Activated CD8-positive, alpha-beta memory T cell treated with anti-CD3 and anti-CD28 coated beads, Interleukin-2, amount 50 U/mL, for 48 hours (primary cell): ENCODE results near the gene ACBD6.

Source experiments
- DNase-seq: peaks from one replicate; pipeline ENCODE4 v3.0.0-alpha.2; 2020

ACBD6 gene

DNA sequence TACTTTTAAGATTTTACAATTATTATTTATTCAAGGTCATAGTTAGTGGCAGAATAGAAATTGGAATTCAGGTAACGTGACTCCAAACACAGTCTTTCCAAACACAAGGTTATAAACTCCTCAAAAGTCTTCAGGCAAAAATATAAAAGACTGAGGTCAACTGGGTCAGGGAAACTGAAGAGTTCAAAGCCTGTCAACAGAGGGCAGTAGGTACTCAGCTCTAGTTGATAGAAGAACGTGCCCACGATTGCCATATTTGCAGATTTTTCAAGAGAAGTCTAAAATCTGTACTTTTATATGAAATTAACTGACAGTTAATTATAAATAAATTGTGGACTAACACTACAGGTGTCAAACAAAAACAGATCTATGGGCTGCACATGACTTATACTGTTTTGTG is 137.3 kb downstream of the ACBD6 start:
- no peak for DNase-seq

- DNase-seq, result no peak
Measured at GRCh38 chr1:180363246-180363995, 139.0 kb downstream of the ACBD6 start.

DNA sequence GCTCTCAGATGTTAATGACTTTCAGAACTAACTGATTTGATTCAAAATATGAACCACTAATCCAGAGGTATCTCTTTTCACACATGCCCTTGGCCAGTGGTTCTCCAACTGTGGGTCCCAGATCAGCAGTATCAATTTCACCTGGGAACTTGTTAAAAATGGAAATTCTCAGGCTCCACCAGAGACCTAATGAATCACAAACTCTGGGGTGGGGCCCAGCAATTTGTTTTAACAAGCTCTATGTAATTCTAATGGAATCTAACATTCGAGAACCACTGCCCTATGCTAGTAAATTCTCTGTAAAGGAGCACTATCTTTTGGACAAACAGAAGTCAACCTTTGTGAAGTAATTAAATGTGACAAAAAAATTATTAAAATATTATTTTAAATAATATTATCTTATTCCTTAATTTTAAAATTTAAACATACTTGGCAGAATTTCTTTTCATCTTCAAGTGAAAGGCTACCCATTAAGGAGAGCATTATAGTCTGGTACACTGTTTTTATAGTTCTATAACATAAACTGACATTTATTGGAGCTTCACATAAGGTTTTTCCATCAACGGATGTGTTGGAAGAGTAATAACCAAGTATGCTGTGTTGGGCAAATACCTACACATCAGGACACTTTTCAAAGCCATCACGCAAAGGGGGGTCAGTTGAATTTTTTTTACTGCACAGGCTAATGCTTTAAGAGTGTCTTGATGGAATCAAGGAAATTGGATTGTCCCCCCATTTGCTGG is 141.9 kb downstream of the ACBD6 start:
- DNase-seq, result no peak

DNA sequence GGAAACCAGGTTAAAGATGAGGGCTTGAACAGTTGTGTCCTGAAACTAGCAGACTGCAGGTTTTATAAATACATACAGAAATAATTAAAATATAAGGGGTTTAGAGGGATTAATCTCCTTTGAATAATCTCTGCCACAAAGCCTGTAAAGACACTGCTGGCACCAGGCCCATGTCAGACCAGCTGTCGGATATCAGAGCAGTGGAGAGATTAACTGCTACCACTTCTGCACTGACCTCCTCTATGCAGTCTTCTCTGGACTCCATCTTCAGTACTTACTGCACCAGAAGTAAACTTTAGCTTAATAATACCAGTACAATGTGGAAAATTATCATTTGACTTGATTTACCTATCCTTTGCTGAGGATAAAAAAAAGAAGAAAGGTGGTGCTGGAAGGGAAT is 143.7 kb downstream of the ACBD6 start:
- DNase-seq, result no peak

DNA sequence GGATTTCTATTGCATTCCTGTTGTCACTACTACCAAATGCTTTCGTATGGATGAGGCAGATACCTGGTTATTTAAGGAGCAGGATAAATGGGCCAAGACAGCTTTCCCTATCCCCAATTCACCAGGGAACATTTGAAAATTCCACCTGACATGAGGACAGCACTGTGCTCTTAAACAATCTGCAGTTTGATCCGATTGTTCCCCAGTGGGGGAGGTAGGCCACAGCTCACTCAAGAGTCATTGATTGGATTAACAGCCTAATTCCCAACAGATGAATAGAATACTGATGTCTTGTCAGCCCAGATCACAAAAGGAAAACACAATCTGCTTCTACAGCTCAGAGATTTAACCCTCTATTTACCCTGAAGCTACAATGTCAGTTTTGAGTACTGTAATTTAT is 148.4 kb downstream of the ACBD6 start:
- no peak for DNase-seq

DNA sequence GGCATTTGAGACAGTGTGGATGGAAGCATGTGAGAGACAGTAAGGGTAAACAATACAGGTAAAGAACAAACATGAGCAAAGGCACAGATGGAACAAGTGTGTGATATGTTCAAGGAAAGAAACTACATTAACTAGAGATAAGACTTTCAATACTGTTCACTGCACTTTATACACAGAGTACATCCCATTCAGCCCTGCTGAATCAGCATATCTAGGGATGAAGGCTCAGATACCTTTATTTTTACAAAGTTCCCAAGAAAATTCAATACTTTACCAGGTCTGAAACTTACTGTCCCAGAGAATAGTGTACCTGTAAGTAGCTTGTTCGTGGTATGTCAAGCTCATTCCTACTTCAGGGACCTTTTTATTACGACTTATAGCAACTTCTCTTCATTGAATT is 149.8 kb downstream of the ACBD6 start:
- no peak for DNase-seq

DNA sequence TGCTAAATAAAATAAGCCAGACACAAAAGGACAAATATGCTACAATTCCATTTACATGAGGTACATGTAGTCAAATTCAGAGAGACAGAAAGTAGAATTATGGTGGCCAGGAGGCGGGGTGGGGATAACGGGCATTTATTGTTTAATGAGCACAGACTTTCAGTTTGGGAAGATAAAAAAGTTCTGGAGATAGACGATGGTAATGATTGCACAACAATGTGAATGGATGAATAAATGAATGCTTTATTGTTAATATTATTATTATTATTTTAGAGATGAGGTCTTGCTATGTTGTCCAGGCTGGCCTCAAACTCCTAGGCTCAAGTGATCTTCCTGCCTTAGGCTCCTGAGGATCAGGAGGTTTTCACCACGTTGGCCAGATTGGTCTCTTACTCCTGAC is 150.4 kb downstream of the ACBD6 start:
- DNase-seq, result no peak

DNA sequence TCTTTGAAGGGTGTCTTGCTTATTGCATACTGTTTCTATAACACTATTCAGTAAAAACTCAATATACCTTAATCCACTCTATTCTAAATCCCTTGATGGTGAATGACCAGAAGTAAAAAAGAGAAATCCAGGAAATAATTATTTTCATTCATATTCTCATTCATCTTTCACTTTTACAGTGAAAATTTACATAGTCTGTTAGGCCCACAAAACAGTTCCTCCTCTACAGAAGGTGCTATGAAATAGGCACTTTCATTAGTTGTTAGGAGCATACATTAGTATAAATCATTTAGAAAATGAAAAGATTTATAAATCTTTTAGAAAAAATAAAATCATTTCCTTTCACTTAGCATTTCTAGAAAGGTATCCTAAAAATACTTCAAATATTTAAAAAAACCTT is 157.2 kb downstream of the ACBD6 start:
- DNase-seq, result no peak

DNA sequence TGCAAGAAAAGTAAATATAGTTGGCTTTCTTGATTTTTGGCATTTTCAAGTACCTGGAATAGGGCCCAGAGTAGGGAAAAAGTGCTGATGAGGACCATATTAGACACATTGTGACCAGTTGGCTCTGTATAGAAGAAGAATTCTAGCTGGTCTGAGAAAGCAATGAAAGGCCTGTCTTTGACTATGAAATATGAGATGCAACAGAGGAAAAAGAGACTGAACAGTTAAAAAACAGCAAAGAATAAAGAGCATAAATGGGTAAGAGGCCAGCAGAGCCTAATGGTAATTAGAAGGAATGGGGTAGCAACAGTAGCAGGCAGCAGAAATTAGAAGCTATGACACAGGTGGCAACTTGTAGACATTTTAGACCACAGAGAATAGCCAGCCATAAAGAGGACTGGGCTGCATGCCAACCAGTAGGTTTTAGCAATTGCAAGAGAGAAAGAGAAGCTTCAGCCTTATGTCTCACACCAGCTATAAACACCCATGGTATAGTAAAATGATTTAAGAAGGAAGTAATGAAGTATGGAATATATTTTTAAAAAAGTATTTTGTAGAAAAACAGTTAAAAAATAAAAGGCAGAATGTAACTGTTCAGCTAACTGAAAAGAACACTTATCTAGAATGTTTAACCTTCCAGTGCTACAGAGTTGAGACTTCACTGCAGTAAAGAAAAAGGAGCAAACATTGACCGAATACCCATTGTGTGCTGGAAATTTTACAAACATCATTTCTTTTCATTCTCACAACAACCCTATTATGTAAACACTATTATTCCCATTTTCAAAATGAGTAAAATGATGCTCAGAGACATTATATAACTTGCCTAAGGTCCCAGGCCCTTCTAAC is 158.2 kb downstream of the ACBD6 start:
- DNase-seq, result no peak

GRCh38 chr1:180327089-180327488 is 175.3 kb downstream of the ACBD6 start:
- DNase-seq, result no peak

GRCh38 chr1:180312926-180313325 is 189.5 kb downstream of the ACBD6 start:
- no peak for DNase-seq

- DNase-seq, result no peak
Measured at GRCh38 chr1:180311011-180311730, 191.2 kb downstream of the ACBD6 start.

DNA sequence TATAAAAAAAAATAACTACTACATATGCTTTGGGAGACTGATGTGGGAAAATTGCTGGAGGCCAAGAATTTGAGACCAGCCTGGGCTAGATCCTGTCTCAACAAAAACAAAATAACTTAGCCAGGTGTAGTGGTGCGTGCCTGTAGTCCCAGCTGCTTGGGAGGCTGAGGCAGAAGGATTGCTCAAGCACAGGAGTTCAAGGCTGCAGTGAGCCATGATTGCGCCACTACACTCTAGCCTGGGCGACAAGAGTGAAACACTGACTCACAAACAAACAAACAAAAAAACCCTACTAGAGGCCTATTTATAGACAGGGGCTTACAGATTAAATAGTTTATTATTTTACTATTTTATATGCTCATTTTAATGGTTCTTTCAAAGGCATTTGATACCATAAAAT is 192.3 kb downstream of the ACBD6 start:
- DNase-seq, result no peak

DNA sequence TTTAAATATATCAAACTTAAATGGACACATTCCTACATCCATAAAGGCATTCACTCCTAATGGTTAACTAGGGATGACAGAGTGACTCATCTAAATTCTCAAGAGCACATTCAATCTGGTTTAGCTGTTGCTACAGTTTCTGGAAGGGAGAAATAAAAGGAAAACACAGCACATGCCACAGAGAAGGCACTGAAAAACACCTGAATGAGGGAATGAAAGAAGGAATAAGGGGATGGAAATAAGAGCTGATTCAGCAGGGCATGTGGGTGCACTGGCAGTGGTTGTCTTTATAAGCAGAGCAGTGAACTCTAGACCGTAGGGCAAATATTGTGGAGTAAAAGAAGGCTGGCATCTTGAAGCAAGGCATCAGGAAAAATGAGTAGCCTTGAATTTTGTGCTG is 193.0 kb downstream of the ACBD6 start:
- DNase-seq, result no peak

DNA sequence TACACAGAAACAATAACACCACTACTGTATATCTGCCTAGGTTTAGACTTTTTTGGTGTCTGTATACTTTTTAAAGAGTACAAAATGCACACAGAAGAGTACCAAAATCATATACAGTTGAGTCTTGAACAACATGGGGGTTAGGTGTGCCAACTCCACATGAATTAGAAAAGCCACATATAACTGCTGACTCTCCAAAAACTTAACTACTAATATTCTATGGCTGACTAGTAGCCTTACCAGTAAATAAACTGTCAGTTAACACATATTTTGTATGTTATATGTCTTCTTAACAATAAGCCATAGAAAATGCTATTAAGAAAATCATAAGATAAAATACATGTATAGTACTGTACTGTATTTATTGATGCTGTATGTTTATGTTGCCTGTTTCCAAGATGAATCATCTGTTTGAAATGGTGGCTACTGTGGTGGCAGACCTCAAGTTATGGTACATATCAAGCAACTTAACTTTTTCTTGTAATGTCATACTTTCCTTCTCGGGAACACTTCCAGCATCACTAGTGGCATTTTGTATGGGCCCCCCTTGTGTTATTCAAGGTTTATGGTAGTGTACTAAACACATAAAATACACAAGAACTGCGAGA is 201.1 kb downstream of the ACBD6 start:
- no peak for DNase-seq

DNA sequence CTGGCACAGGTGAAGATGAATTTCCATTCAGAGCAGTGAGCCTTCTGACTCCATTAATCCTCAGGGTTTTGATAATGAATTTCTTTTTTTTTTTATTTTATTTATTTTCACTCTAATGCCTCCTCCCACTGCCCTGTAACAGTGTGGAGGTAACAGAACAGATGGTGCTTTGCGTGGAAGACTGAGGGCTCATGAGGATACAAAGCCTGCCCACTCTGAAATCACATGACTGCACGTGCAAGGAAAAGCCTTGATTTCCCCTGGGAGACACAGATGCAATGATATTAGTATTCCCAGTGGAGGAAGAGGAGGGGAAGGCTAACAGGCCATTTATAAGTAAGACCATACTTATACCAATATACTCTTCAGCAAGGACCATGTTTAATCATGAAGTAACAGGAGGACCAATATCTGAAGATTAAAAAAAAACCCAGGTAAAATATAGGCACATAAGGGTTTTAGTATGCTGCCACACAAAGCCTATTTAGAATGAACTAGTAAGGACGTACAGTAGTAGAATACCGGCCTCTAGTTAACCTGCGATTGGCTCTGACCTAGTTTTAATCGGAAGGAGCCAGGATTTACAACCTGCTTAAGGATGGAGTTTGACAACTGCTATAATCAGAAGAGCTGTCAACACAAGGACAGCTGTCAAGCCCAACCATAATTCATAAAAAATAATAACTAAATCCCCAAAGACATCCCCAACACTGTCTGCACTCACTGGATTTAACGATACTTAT is 202.7 kb downstream of the ACBD6 start:
- DNase-seq, result no peak

DNA sequence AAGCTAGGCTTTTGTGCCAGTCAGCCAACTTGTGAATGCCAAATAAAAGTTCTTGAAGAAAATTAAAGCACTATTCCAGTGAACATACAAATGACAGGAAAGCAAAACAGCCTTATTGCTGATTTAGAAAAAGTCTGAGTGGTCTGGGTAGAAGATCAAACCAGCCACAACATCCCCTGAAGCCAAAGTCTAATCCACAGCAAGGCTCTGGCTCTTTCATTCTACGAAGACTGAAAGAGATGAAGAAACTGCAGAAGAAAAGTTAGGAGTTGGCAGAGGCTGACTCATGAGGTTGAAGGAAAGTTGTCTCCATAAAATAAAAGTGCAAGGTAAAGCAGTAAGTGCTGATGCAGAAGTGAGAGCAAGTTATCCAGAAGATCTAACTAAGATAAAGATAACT is 206.4 kb downstream of the ACBD6 start:
- no peak for DNase-seq

DNA sequence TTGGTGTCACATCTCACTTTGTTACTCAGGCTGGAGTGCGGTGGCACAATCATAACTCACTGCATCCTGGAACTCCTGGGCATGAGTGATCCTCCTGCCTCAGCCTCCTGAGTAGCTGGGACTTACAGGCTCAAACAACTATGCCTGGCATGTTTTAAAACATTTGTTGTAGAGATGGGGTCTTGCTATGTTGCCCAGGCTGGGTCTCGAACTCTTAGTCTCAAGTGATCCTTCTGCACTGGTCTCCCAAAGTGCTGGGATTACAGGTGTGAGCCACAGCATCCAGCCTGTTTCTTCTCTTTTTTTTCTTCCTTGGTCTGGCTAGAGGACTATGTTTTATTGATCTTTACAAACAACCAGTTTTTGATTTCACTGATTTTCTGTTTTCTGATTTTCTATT is 207.7 kb downstream of the ACBD6 start:
- no peak for DNase-seq

DNA sequence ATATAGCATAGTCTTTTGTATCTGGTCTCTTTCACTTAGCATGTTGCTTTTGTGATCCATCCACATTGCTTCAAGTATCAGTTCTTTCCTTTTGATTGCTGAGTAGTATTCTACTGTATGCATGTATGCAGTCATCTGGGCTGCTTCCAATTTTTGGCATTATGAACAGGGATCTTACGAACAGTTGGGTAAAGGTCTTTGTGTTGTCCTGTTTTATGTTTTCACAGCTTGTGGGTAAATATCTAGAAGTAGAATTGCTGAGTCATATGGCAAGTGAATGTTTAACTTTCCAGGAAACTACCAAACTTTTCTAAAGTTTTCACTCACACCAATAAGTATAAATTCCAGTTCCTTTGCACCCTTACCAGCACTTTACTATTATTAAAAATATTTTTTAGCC is 211.4 kb downstream of the ACBD6 start:
- DNase-seq, result no peak

GRCh38 chr1:180290265-180291001 is 211.9 kb downstream of the ACBD6 start:
- DNase-seq, result no peak

DNA sequence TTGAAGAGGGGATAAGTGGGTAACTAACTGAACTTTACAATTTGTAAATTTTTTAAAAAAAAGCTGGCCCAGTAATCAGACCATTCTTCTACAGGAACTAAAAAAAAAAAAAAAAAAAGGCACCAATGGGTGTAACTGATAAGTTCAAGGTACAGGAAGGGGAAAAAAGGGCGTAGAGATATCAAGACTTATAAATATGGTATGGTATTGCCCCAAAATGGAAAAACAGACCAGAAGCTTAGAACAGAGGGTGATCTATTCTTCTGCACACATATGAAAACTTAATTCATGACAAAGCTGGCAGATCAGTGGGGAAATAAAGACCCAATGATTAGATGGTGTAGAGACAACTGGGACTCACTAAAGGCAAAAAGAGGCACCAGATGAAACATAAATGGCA is 213.4 kb downstream of the ACBD6 start:
- no peak for DNase-seq
